Measurements from ENCODE around the gene AVPR2. TPM values are rescaled to one million over a fixed set of nuclear protein-coding genes. Genes with fewer than 3 reads are reported as not detected.

Gene AVPR2
- total RNA-seq, 2 donors from 2014 or later: not detected

GRCh38 chrX:153887385-153887784, 17.1 kb upstream of the AVPR2 start:
- Mint-ChIP-seq H3K27ac (no peak overlapping the region), H3K4me3 (no peak overlapping the region), H3K36me3 (ENCODE audit: low read depth) (no peaks in the 10 kb centered on the region), H3K9me3 (peaks cover 58% of the 10 kb centered on the region), H3K4me1 (peaks cover 3% of the 10 kb centered on the region), H3K27me3 (ENCODE audit: insufficient read depth) (peaks cover 24% of the 10 kb centered on the region)
- Histone ChIP-seq H3K9ac (ENCODE audit: extremely low read depth, low read length, poor library complexity, severe bottlenecking) (no peak overlapping the region), H3K27ac (ENCODE audit: low read depth, low read length) (no peak overlapping the region), H3K9me3 (ENCODE audit: control insufficient read depth, low read length) (no peaks in the 10 kb centered on the region), H3K36me3 (ENCODE audit: control insufficient read depth, insufficient read depth, low read length) (no peaks in the 10 kb centered on the region), H3K4me3 (ENCODE audit: low read length) (no peak overlapping the region), H3K27me3 (ENCODE audit: control insufficient read depth, insufficient read depth, low read length, poor library complexity, severe bottlenecking) (peaks cover 17% of the 10 kb centered on the region), H3K4me1 (ENCODE audit: control insufficient read depth, insufficient read depth, low read length) (peaks cover 3% of the 10 kb centered on the region)
- no peak for TF ChIP-seq CTCF (conservative IDR thresholded peaks at IDR 0.05)
- DNase-seq: no peak
- WGBS, 2 experiments (ENCODE audit: insufficient coverage in 1 of 2, insufficient read length in 1 of 2): 93 to 100% methylated on average over 3 to 6 of the region's 8 CpGs

- H3K36me3 ChIP-seq (ENCODE audit: control insufficient read depth, insufficient read depth, low read length): no peaks in the 10 kb centered on the region
- no peak overlapping the region for H3K27ac Mint-ChIP-seq
- peaks cover 24% of the 10 kb centered on the region for H3K27me3 Mint-ChIP-seq (ENCODE audit: insufficient read depth)
- no peak overlapping the region for H3K27ac ChIP-seq (ENCODE audit: low read depth, low read length)
- H3K9ac ChIP-seq (ENCODE audit: extremely low read depth, low read length, poor library complexity, severe bottlenecking): no peak overlapping the region
- peak; percentile 15 for DNase-seq
- TF ChIP-seq CTCF (conservative IDR thresholded peaks at IDR 0.05): no peak
- peaks cover 3% of the 10 kb centered on the region for H3K4me1 Mint-ChIP-seq
- no peaks in the 10 kb centered on the region for H3K36me3 Mint-ChIP-seq (ENCODE audit: low read depth)
- peaks cover 17% of the 10 kb centered on the region for H3K27me3 ChIP-seq (ENCODE audit: control insufficient read depth, insufficient read depth, low read length, poor library complexity, severe bottlenecking)
- H3K9me3 ChIP-seq (ENCODE audit: control insufficient read depth, low read length): no peaks in the 10 kb centered on the region
- H3K4me3 ChIP-seq (ENCODE audit: low read length): no peak overlapping the region
- WGBS, 2 experiments (ENCODE audit: insufficient coverage in 1 of 2, insufficient read length in 1 of 2): 84 to 91% methylated on average over 2 to 4 of the region's 6 CpGs
- peaks cover 66% of the 10 kb centered on the region for H3K9me3 Mint-ChIP-seq
- H3K4me1 ChIP-seq (ENCODE audit: control insufficient read depth, insufficient read depth, low read length): peaks cover 3% of the 10 kb centered on the region
- H3K4me3 Mint-ChIP-seq: no peak overlapping the region
These were observed 16.1 kb upstream of the AVPR2 start for GRCh38 chrX:153888344-153888743.

DNA sequence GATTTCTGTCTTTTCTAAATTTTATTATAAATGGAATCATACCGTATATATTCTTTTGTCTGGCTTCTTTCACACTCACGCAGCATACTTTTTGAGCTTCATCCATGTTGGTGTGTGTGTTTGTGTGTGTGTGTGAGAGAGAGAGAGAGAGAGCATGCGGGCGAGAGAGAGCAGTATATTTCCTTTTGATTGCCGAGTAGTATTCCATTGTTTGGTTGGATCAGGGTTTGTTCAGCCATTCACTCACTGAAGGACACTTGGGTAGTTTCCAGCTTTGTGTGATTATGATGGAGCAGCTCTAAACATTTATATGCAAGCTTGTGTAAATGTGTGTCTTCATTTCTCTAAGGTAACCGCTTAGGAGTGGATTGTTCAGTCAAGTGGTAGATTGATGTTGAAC, 15.3 kb upstream of the AVPR2 start:
- Histone ChIP-seq H3K27ac (ENCODE audit: low read depth, low read length) (no peak overlapping the region), H3K27me3 (ENCODE audit: control insufficient read depth, insufficient read depth, low read length, poor library complexity, severe bottlenecking) (peaks cover 17% of the 10 kb centered on the region), H3K4me1 (ENCODE audit: control insufficient read depth, insufficient read depth, low read length) (peaks cover 3% of the 10 kb centered on the region), H3K36me3 (ENCODE audit: control insufficient read depth, insufficient read depth, low read length) (no peaks in the 10 kb centered on the region), H3K4me3 (ENCODE audit: low read length) (no peak overlapping the region), H3K9ac (ENCODE audit: extremely low read depth, low read length, poor library complexity, severe bottlenecking) (no peak overlapping the region), H3K9me3 (ENCODE audit: control insufficient read depth, low read length) (no peaks in the 10 kb centered on the region)
- Mint-ChIP-seq H3K9me3 (peaks cover 67% of the 10 kb centered on the region), H3K4me1 (peaks cover 3% of the 10 kb centered on the region), H3K27ac (no peak overlapping the region), H3K27me3 (ENCODE audit: insufficient read depth) (peaks cover 24% of the 10 kb centered on the region), H3K36me3 (ENCODE audit: low read depth) (no peaks in the 10 kb centered on the region), H3K4me3 (no peak overlapping the region)
- no peak for TF ChIP-seq CTCF (conservative IDR thresholded peaks at IDR 0.05)
- 90% methylated on average over 6 of the region's 6 CpGs; no CpG with 5 or more reads in 1 of the 2 experiments for WGBS, 2 experiments (ENCODE audit: insufficient coverage in 1 of 2, insufficient read length in 1 of 2)
- no peak for DNase-seq

Measured in endodermal cell (in vitro differentiated cells).